Adipose tissue (tissue), 3 donors: ENCODE data around the gene DEFB119. TPM values are rescaled to one million over a fixed set of nuclear protein-coding genes. Genes with fewer than 3 reads are reported as not detected.

Source experiments
- polyA plus RNA-seq, 3 donors: library from polyadenylated mRNA; stranded (reverse); fragments of 200-250 nt; gene quantifications; one replicate each; pipeline ENCODE4 v1.2.3, GENCODE V29; 2013
- donor health status: healthy with polysubstance abuse.
- donor health status: Bipolar disorder and iron deficiency.
- donor health status: healthy.

The DEFB119 gene
- polyA plus RNA-seq, 3 donors = not detected

Other genes starting within 250 kb of the DEFB119 start
- not detected for gene DEFB115, start 132.9 kb downstream of the DEFB119 start, polyA plus RNA-seq
- not detected for gene DEFB116, start 82.0 kb downstream of the DEFB119 start, polyA plus RNA-seq
- gene DEFB118, start 22.0 kb downstream of the DEFB119 start, polyA plus RNA-seq = not detected
- gene DEFB121, start 15.6 kb upstream of the DEFB119 start, polyA plus RNA-seq = not detected
- not detected for gene DEFB123, start 50.0 kb upstream of the DEFB119 start, polyA plus RNA-seq
- gene DEFB124, start 84.5 kb upstream of the DEFB119 start, polyA plus RNA-seq = under 1 TPM in 2 of 3 donors, not detected in 1; 0.20 to 0.34 TPM
- 1 to 10 TPM in 2 of 3 donors, under 1 TPM in 1; 0.86 to 3.8 (median 3.7) TPM for gene REM1, start 84.7 kb upstream of the DEFB119 start, polyA plus RNA-seq
- 100 to 1,000 TPM in 2 of 3 donors, 10 to 100 TPM in 1; 69.4 to 265 (median 105) TPM for gene HM13, start 123.9 kb upstream of the DEFB119 start, polyA plus RNA-seq
- 100 to 1,000 TPM in 2 of 3 donors, 10 to 100 TPM in 1; 82.2 to 436 (median 301) TPM for gene ID1, start 214.7 kb upstream of the DEFB119 start, polyA plus RNA-seq
- 10 to 100 TPM in 1 of 3 donors, 1 to 10 TPM in 2; 2.6 to 36.0 (median 9.3) TPM for gene COX4I2, start 247.3 kb upstream of the DEFB119 start, polyA plus RNA-seq